ENCODE data around the gene SYNM.
A peak's percentile ranks its signal among the peaks of the same experiment; 100 is the strongest.

Gene SYNM

GRCh38 chr15:99169769-99170311, 65.0 kb downstream of the SYNM start:
- TF ChIP-seq TOX (CRISPR knock-in tag; IDR thresholded peaks at IDR 0.05; ENCODE audit: borderline replicate concordance): no peak
- TF ChIP-seq SNAI2 (CRISPR knock-in tag; IDR thresholded peaks at IDR 0.05): no peak
- TF ChIP-seq OSR1 (CRISPR knock-in tag; IDR thresholded peaks at IDR 0.05): no peak
- TF ChIP-seq CREB5 (CRISPR knock-in tag; IDR thresholded peaks at IDR 0.05; ENCODE audit: low read depth): no peak
- no peak for TF ChIP-seq TSHZ2 (CRISPR knock-in tag; IDR thresholded peaks at IDR 0.05)
- no peak for TF ChIP-seq CSRNP3 (CRISPR knock-in tag; IDR thresholded peaks at IDR 0.05)
- no peak for TF ChIP-seq ZNF70 (CRISPR knock-in tag; IDR thresholded peaks at IDR 0.05)
- no peak for TF ChIP-seq RARB (CRISPR knock-in tag; IDR thresholded peaks at IDR 0.05)
- no peak for TF ChIP-seq POU6F1 (CRISPR knock-in tag; IDR thresholded peaks at IDR 0.05; ENCODE audit: borderline replicate concordance, low read depth)
- TF ChIP-seq ARNTL (CRISPR knock-in tag; IDR thresholded peaks at IDR 0.05; ENCODE audit: borderline replicate concordance, low read depth): no peak
- no peak for TF ChIP-seq ZNF565 (CRISPR knock-in tag; conservative IDR thresholded peaks at IDR 0.05; ENCODE audit: low read depth)
- TF ChIP-seq BACH2 (CRISPR knock-in tag; IDR thresholded peaks at IDR 0.05; ENCODE audit: borderline replicate concordance): no peak
- TF ChIP-seq PATZ1 (CRISPR knock-in tag; IDR thresholded peaks at IDR 0.05; ENCODE audit: borderline replicate concordance): no peak
- no peak for TF ChIP-seq PPARA (CRISPR knock-in tag; IDR thresholded peaks at IDR 0.05; ENCODE audit: borderline replicate concordance)
- ATAC-seq: peak; percentile 76

GRCh38 chr15:99170476-99171065, 65.7 kb downstream of the SYNM start:
- no peak for TF ChIP-seq TOX (CRISPR knock-in tag; IDR thresholded peaks at IDR 0.05; ENCODE audit: borderline replicate concordance)
- TF ChIP-seq RARB (CRISPR knock-in tag; IDR thresholded peaks at IDR 0.05): no peak
- TF ChIP-seq PPARA (CRISPR knock-in tag; IDR thresholded peaks at IDR 0.05; ENCODE audit: borderline replicate concordance): no peak
- TF ChIP-seq ZC3H10 (CRISPR knock-in tag; IDR thresholded peaks at IDR 0.05): no peak
- TF ChIP-seq ZNF8 (CRISPR knock-in tag; IDR thresholded peaks at IDR 0.05): no peak
- no peak for TF ChIP-seq ISL1 (CRISPR knock-in tag; IDR thresholded peaks at IDR 0.05)
- no peak for TF ChIP-seq ARNTL (CRISPR knock-in tag; IDR thresholded peaks at IDR 0.05; ENCODE audit: borderline replicate concordance, low read depth)
- no peak for TF ChIP-seq GLIS3 (CRISPR knock-in tag; IDR thresholded peaks at IDR 0.05)
- TF ChIP-seq CREB5 (CRISPR knock-in tag; IDR thresholded peaks at IDR 0.05; ENCODE audit: low read depth): no peak
- no peak for TF ChIP-seq SNAI2 (CRISPR knock-in tag; IDR thresholded peaks at IDR 0.05)
- no peak for TF ChIP-seq ZFP30 (CRISPR knock-in tag; IDR thresholded peaks at IDR 0.05)
- TF ChIP-seq OSR1 (CRISPR knock-in tag; IDR thresholded peaks at IDR 0.05): no peak
- no peak for TF ChIP-seq PATZ1 (CRISPR knock-in tag; IDR thresholded peaks at IDR 0.05; ENCODE audit: borderline replicate concordance)
- TF ChIP-seq ZNF565 (CRISPR knock-in tag; conservative IDR thresholded peaks at IDR 0.05; ENCODE audit: low read depth): no peak
- no peak for TF ChIP-seq BACH2 (CRISPR knock-in tag; IDR thresholded peaks at IDR 0.05; ENCODE audit: borderline replicate concordance)
- TF ChIP-seq CSDC2 (CRISPR knock-in tag; IDR thresholded peaks at IDR 0.05): no peak
- ATAC-seq: peak; percentile 12; the same call in 1 of the 3 replicates

Data from SK-N-SH treated with all-trans-retinoic acid at 6 μM for 48 hours (cell line).